Spleen (tissue), 11 donors: Measurements from ENCODE around the gene MOGAT1. TPM values are rescaled to one million over a fixed set of nuclear protein-coding genes. Genes with fewer than 3 reads are reported as not detected.
"Not testable (repeated sequence)": the region's sequence is repeated elsewhere in the genome, so short reads cannot be mapped to it uniquely, and the experiment has no call there.

Experiments
- DNase-seq: peaks from one replicate; pipeline ENCODE4 v3.0.0-alpha.2; 2020
- H3K27ac ChIP-seq, 8 donors: fragments of 200-600 bp; sonication (generic) in 7 of 8; 1 replicate in 4 of 8; 2 replicates in 4 of 8; pipeline versions ENCODE4 v1.5.0 to v1.8.0; 2016 to 2021; ENCODE audit warnings: inconsistent platforms in 4 of 8, mild to moderate bottlenecking in 4 of 8, moderate library complexity in 1 of 8
- H3K27me3 ChIP-seq, 7 donors: fragments of 200-600 bp; sonication (generic) in 6 of 7; replicated peaks in 1 of 7; 1 replicate in 4 of 7; 2 replicates in 3 of 7; pipeline versions ENCODE4 v1.5.0 to v1.8.0; 2016 to 2021; ENCODE audit warnings: inconsistent platforms in 3 of 7, mild to moderate bottlenecking in 1 of 7
- H3K36me3 ChIP-seq, 6 donors: fragments of 200-600 bp; sonication (generic) in 5 of 6; 1 replicate in 4 of 6; 2 replicates in 2 of 6; pipeline versions ENCODE4 v1.5.0 to v1.8.0; 2016 to 2021; ENCODE audit warnings: inconsistent platforms in 2 of 6
- H3K4me1 ChIP-seq, 6 donors: fragments of 200-600 bp; sonication (generic) in 5 of 6; 1 replicate in 3 of 6; 2 replicates in 3 of 6; pipeline versions ENCODE4 v1.5.0 to v1.8.0; 2016 to 2021; ENCODE audit warnings: inconsistent platforms in 3 of 6
- H3K4me3 ChIP-seq, 8 donors: fragments of 200-600 bp; sonication (generic) in 7 of 8; 1 replicate in 4 of 8; 2 replicates in 4 of 8; pipeline versions ENCODE4 v1.5.0 to v1.8.0; 2016 to 2021; ENCODE audit warnings: inconsistent platforms in 4 of 8, mild to moderate bottlenecking in 4 of 8, moderate library complexity in 2 of 8
- H3K9me3 ChIP-seq, 8 donors: fragments of 200-600 bp; sonication (generic) in 7 of 8; 1 replicate in 4 of 8; 2 replicates in 4 of 8; pipeline versions ENCODE4 v1.5.0 to v1.8.0; 2016 to 2021; ENCODE audit warnings: inconsistent platforms in 4 of 8
- POLR2A ChIP-seq, 3 donors: fragments of 450-650 bp; IDR thresholded peaks; one replicate each; pipeline ENCODE4 v1.5.1; 2017; ENCODE audit warnings: antibody characterized with exemption in 3 of 3, mild to moderate bottlenecking in 1 of 3
- POLR2AphosphoS5 ChIP-seq, 3 donors: sonication (generic); formaldehyde crosslinking; IDR thresholded peaks; one replicate each; pipeline ENCODE4 v1.5.1; 2017; ENCODE audit warnings: antibody characterized with exemption in 3 of 3
- WGBS, 5 donors: extraction: QIAGEN DNeasy Blood & Tissue Kit in 3 of 5; methylation state at CpG; one replicate each; pipeline versions ENCODE4 v1.1.5 to v1.1.7; 2013 to 2018; 5-methylcytosine and 5-hydroxymethylcytosine counted together
- intact Hi-C: fragments of 100-400 bp; cut with DNase I; formaldehyde crosslinking; loops from one replicate; pipeline ENCODE4 v1.15.0; 2023; ENCODE audit warnings: low total_unique reads
- polyA plus RNA-seq, 3 donors: library from polyadenylated mRNA; stranded (reverse); fragments of 200-250 nt; gene quantifications; one replicate each; pipeline ENCODE4 v1.2.1, GENCODE V29; 2013
- total RNA-seq, 7 donors: library from RNA; depleted of rRNA in 3 of 7; stranded (reverse); fragments of >200 nt in 3 of 7; fragmentation: NEBNext Ultra II Directional in 4 of 7; extraction: Animal tissue kit (Norgen Biotek cat#: 25700) in 4 of 7; gene quantifications; one replicate each; pipeline versions ENCODE4 v1.1.0 to v1.2.1, GENCODE V29; 2016 to 2021
- TF ChIP-seq, protein P1 (sequence below), 11 experiments: fragments of 200-600 bp in 7 of 11; fragments of 450-650 bp in 4 of 11; sonication (generic) in 4 of 11; IDR thresholded peaks in 8 of 11; conservative IDR thresholded peaks in 3 of 11; 1 replicate in 7 of 11; 2 replicates in 4 of 11; pipeline versions ENCODE4 v1.4.0 to v1.8.0; 2016 to 2021; ENCODE audit warnings: antibody characterized with exemption in 11 of 11, inconsistent platforms in 4 of 11, mild to moderate bottlenecking in 1 of 11
- donor health status: healthy with polysubstance abuse.
- donor health status: DM: no; HTN: no; CAD: no; lungs with moderate emphysema.
- donor health status: DM: no; HTN: no; CAD: no.
- donor health status: Bipolar disorder and iron deficiency.
- donor health status: healthy.
- donor health status: DM: no; HTN: no; CAD: no.
- donor health status: DM: yes; HTN: yes; CAD: no.

Gene MOGAT1
- total and polyA plus RNA-seq, 10 donors = 0.06 TPM; not detected in 9

DNA sequence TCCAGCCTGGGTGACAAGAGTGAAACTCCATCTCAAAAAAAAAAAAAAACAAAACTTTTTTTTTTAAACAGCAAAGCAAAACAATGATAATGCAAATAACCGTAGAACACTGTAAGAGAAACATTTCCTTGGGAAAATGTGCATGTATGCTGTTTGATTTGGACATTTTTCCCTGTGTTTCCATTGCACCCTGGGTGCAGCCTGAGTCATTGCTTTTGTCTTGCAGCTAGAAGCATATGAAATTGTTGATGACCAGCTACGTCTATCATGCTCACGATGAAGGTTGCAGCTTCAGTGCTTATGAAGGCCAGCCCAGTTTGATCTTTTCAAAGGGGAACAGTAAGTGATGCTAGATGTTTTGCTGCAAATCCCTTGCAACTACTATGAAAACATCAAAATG lies 41.5 kb downstream of the MOGAT1 start:
- 84 to 93% (median 88%) methylated on average over 3 of the region's 3 CpGs for WGBS, 5 donors
- Histone ChIP-seq H3K36me3 (no peaks in the 10 kb centered on the region), H3K4me3 (no peak overlapping the region), H3K27ac (no peak overlapping the region), H3K9me3 (no peaks in the 10 kb centered on the region), H3K27me3 (peaks cover 0 to 15% (median 0%) of the 10 kb centered on the region in 7 donors), H3K4me1 (peaks cover 4 to 29% (median 10%) of the 10 kb centered on the region in 6 donors)
- intact Hi-C loops = no loop called here
- TF ChIP-seq POLR2A (IDR thresholded peaks at IDR 0.05) (no peak), POLR2AphosphoS5 (IDR thresholded peaks at IDR 0.05) (no peak)
- TF ChIP-seq, protein P1, sequence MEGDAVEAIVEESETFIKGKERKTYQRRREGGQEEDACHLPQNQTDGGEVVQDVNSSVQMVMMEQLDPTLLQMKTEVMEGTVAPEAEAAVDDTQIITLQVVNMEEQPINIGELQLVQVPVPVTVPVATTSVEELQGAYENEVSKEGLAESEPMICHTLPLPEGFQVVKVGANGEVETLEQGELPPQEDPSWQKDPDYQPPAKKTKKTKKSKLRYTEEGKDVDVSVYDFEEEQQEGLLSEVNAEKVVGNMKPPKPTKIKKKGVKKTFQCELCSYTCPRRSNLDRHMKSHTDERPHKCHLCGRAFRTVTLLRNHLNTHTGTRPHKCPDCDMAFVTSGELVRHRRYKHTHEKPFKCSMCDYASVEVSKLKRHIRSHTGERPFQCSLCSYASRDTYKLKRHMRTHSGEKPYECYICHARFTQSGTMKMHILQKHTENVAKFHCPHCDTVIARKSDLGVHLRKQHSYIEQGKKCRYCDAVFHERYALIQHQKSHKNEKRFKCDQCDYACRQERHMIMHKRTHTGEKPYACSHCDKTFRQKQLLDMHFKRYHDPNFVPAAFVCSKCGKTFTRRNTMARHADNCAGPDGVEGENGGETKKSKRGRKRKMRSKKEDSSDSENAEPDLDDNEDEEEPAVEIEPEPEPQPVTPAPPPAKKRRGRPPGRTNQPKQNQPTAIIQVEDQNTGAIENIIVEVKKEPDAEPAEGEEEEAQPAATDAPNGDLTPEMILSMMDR (IDR thresholded peaks at IDR 0.05 in 8 of 11, conservative IDR thresholded peaks at IDR 0.05 in 3 of 11) = no peak
- no peak for DNase-seq

DNA sequence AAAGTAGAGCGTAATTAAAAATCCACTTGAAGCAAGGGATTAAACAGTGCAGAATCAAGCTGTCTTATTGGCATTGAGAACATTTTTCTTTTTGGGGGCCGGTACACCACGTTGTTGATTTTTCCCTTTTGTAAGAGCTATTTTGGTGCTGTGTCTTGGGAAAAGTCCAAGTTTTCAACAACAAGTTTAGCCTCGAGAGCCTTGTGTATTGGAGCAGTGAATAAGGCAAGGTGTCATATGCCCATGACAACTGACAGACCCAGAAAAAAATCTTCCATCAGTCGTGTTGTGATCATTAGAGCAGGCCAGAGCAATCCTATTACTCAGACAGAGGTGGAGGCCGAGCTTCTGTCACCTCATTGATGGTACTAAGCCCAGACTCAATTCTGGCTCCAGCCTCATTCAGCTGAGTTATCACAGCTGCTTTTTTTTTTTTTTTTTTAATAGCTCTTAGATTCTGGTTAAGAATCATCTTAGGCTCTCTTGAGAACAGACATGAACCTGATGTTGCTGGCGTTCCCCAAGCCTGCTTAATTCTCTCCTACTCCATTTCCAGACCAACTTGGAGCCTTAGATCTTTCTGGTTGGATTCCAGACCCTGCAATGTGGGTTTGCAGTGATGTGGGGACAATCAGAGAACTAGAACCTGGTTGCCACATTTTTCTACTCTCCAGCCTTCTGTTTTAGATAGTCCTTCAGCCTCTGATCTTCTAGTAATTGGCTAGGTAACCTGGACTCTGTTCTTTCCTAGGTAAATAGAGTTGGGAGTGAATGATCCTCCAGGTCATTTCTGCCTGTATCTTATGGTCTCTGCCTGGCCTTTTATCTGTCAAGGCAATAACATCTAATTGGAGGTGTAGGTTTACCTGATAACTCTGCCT lies 43.1 kb downstream of the MOGAT1 start:
- 59 to 81% (median 63%) methylated on average over 7 of the region's 7 CpGs for WGBS, 5 donors
- DNase-seq = no peak
- Histone ChIP-seq H3K27ac (peak overlapping the region in 5 of 8 donors; percentile 5 to 36 (median 12)), H3K36me3 (no peaks in the 10 kb centered on the region), H3K9me3 (no peaks in the 10 kb centered on the region), H3K27me3 (peaks cover 0 to 2% (median 0%) of the 10 kb centered on the region in 7 donors), H3K4me1 (peaks cover 0 to 13% (median 3%) of the 10 kb centered on the region in 6 donors), H3K4me3 (no peak overlapping the region)
- TF ChIP-seq POLR2AphosphoS5 (IDR thresholded peaks at IDR 0.05) (no peak), POLR2A (IDR thresholded peaks at IDR 0.05) (no peak)
- TF ChIP-seq, protein P1 (IDR thresholded peaks at IDR 0.05 in 8 of 11, conservative IDR thresholded peaks at IDR 0.05 in 3 of 11) = no peak
- intact Hi-C loops = no loop called here

DNA sequence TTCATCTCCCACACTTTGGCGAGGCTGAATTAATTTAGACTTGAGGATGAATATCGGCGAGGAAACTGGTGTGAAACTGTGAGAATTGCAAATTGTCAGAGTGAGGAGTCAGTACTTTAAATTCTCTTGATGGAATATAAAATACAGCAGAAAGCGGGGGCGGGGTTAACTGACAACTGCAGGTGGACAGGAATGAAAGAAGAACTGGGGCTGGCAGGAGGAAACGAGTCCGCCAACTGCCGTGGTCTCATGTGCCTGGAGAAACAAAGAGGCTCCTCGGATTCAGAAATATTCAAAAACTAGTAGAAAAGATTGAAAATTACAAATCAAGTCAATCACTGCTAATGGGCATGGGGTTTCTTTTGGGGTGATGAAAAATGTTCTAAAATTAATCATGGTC lies 44.3 kb downstream of the MOGAT1 start:
- Histone ChIP-seq H3K36me3 (no peaks in the 10 kb centered on the region), H3K27me3 (peaks cover 0 to 2% (median 0%) of the 10 kb centered on the region in 7 donors), H3K4me1 (peaks cover 0 to 12% (median 3%) of the 10 kb centered on the region in 6 donors), H3K9me3 (no peaks in the 10 kb centered on the region), H3K4me3 (no peak overlapping the region), H3K27ac (no peak overlapping the region)
- intact Hi-C loops = no loop called here
- 29 to 43% (median 37%) methylated on average over 9 of the region's 9 CpGs for WGBS, 5 donors
- DNase-seq = no peak
- TF ChIP-seq POLR2A (IDR thresholded peaks at IDR 0.05) (no peak), POLR2AphosphoS5 (IDR thresholded peaks at IDR 0.05) (no peak)
- TF ChIP-seq, protein P1 (IDR thresholded peaks at IDR 0.05 in 8 of 11, conservative IDR thresholded peaks at IDR 0.05 in 3 of 11) = no peak

DNA sequence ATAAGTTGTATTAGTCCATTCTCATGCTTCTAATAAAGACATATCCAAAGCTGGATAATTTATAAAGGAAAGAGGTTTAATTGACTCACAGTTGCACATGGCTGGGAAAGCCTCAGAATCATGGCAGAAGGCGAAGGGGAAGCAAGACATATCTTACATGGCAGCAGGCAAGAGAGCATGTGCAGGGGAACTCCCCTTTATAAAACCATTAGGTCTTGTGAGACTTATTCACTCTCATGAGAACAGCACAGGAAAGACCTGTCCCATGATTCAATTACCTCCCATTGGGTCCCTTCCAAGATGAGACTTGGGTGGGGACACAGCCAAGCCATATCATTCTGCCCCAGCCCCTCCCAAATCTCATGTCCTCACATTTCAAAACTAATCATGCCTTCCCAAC lies 48.3 kb downstream of the MOGAT1 start:
- DNase-seq, H3K27me3 ChIP-seq, H3K9me3 ChIP-seq, intact Hi-C loops, H3K36me3 ChIP-seq, H3K4me3 ChIP-seq, H3K27ac ChIP-seq: not testable (repeated sequence)
- WGBS, 5 donors = 75 to 86% (median 78%) methylated on average over 1 of the region's 1 CpG
- H3K4me1 ChIP-seq = peaks cover 0 to 12% (median 3%) of the 10 kb centered on the region in 6 donors

DNA sequence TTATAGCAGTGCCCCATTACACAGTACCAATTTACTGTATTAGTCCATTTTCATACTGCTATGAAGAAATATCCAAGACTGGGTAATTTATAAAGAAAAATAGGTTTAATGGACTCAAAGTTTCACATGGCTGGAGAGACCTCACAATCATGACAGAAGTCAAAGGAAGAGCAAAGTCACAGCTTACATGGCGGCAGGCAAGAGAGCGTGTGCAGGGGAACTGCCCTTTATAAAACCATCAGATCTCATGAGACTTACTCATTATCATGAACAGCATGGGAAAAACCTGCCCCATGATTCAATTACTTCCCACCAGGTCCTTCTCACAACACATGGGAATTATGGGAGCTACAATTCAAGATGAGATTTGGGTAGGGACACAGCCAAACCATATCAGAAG lies 50.1 kb downstream of the MOGAT1 start:
- H3K27me3 ChIP-seq, H3K9me3 ChIP-seq, H3K4me1 ChIP-seq, DNase-seq, H3K27ac ChIP-seq, intact Hi-C loops, H3K4me3 ChIP-seq, H3K36me3 ChIP-seq: not testable (repeated sequence)
- WGBS, 5 donors = 95 to 98% (median 96%) methylated on average over 2 of the region's 2 CpGs
